C4-2B (cell line): Measurements from ENCODE around the gene IGLON5.

ENCODE experiments used
- H3K27ac ChIP-seq: fragments of 450-650 bp; 2 replicates; pipeline ENCODE4 v1.5.1; 2017
- CTCF ChIP-seq: fragments of 450-650 bp; conservative IDR thresholded peaks from 2 replicates; pipeline ENCODE4 v1.5.1; 2017; ENCODE audit warnings: mild to moderate bottlenecking
- ZFX ChIP-seq: fragments of 450-650 bp; IDR thresholded peaks from 2 replicates; pipeline ENCODE4 v1.6.1; 2017

IGLON5 gene

GRCh38 chr19:51318687-51319648 lies 7.5 kb downstream of the IGLON5 start:
- TF ChIP-seq ZFX: no peak
- no peak for TF ChIP-seq CTCF
- no peak overlapping the region for H3K27ac ChIP-seq

- TF ChIP-seq ZFX (no peak), CTCF (no peak)
- no peak overlapping the region for H3K27ac ChIP-seq
Observed at GRCh38 chr19:51319649-51320279, 8.3 kb downstream of the IGLON5 start.

- TF ChIP-seq ZFX (no peak), CTCF (no peak)
- H3K27ac ChIP-seq: no peak overlapping the region
Observed at GRCh38 chr19:51320280-51320657, 8.8 kb downstream of the IGLON5 start.

- TF ChIP-seq CTCF (no peak), ZFX (no peak)
- H3K27ac ChIP-seq: no peak overlapping the region
Observed at GRCh38 chr19:51321799-51322198, 10.4 kb downstream of the IGLON5 start.

- TF ChIP-seq ZFX: no peak
- TF ChIP-seq CTCF: no peak
Observed at GRCh38 chr19:51323481-51324166, 12.2 kb downstream of the IGLON5 start.

GRCh38 chr19:51324167-51324481 lies 12.7 kb downstream of the IGLON5 start:
- TF ChIP-seq ZFX (no peak), CTCF (no peak)
- H3K27ac ChIP-seq: no peak overlapping the region

More at GRCh38 chr19:51323481-51324166, 12.2 kb downstream of the IGLON5 start:
- no peak overlapping the region for H3K27ac ChIP-seq
